GM19467 (cell line): Measurements from ENCODE around the gene EDEM3.
A peak's percentile ranks its signal among the peaks of the same experiment; 100 is the strongest.
"Not testable (repeated sequence)": the region's sequence is repeated elsewhere in the genome, so short reads cannot be mapped to it uniquely, and the experiment has no call there.

Experiments
- ATAC-seq: cut with Tn5 transposase; IDR thresholded peaks from one replicate; pipeline ENCODE4 v1.9.1; 2021; ENCODE audit warnings: mild to moderate bottlenecking, moderate library complexity; ENCODE audit not compliant: unreplicated experiment

Gene EDEM3

DNA sequence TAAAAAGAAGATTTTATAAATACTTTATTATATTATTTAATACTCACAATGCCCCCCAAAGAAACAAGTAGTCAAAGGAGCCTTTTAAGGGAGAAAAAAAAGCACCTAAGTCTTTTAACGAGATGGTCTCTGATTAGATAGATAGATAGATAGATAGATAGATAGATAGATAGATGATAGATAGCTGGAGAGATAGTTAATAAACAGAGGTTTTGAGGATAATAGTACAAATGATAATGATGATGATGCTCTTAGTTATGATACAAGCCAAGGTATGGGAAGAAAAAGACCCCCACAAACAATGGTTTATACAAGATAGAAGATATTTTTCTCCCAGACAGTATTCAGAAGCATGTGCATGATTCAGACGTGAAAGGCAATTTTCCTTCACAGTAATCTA is 14.6 kb upstream of the EDEM3 start:
- ATAC-seq = no peak

DNA sequence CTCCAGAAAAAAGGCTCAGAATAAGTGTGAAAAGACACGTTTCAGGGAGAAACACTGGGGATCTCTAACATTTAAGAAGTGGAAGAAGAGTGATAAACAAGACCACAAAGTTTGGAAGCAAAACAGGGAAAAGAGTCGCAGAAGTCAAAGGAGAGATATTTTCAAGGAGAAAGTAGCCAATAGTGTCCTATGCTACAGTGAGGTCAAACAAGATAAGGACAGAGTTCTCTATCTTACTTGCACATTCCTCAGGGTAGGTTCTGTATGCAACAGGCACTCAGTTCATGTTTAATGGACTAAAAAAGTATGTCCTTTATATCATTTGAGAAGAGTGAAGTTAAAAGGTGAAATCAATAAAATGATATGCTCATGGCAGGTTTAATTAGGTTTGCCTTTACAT is 13.8 kb upstream of the EDEM3 start:
- ATAC-seq = no peak

DNA sequence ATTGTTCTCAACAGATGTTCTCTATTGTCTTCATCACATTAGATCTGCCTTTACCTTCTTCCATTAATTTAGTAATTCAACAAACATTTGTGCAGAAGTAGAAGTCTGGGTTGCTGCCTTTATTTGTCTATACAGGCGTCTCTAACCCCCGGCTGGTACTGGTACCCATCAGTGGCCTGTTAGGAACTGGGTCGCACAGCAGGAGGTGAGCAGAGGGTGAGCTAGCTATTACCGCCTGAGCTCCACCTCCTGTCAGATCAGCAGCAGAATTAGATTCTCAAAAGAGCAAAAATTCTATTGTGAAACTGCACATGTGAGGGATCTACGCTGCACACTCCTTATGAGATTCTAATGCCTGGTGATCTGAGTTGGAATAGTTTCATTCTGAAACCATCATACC is 12.9 kb upstream of the EDEM3 start:
- no peak for ATAC-seq

DNA sequence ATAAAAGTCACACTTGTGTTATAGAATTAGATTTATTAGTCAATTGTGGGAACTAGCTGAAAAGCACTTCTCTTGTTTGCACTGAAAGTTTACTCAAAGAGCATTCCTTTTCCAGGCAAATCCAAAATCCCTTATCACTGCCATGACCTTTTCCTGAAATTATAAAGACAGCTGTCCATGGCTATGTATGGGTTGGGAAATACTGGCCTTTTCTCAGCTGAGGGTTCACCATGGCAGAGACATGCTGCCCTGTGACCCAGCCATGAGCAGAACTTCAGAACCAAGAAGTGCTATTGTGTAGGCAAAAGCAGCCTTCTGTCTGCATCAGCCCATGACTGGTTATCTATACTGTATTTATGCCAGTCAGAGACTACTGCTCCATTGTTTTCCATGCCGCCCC is 9.8 kb upstream of the EDEM3 start:
- no peak for ATAC-seq

DNA sequence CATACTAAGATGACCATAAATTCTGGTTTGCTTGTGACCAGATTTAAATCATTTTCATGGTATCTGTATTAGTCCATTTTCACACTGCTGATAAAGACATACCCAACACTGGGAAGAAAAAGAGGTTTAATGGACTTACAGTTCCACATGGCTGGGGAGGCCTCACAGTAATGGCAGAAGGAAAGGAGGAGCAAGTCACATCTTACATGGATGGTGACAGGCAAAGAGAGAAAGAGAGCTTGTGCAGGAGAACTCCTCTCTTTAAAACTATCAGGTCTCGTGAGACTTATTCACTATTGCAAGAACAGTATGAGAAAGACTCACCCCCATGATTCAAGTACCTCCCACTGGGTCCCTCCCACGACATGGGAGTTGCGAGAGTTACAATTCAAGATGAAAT is 8.9 kb upstream of the EDEM3 start:
- ATAC-seq = not testable (repeated sequence)

DNA sequence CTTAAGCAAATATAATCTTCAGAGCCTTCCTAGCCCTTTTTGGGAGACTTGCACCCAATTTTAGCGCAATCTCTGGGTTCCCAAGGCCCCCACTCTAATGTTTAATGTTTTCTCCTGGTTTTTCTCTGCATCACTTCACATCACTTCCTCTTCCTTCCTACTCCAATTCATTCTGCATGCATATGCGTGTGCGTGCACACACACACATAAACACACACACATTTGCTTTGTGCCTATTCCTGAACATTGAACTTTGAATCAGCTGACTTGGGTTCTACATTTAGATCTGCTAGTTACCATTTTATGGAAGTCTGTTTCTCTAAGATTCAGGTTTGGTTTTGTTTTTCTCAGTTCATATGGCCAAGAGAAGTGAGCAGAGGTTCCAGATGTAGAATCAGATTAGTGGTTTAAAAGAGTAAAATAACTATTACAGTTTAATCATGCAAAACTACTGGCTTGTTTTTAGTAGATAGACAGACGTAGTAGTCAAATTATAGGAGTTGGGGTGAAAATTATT is 7.4 kb upstream of the EDEM3 start:
- no peak for ATAC-seq

GRCh38 chr1:184759651-184760050 is 5.0 kb upstream of the EDEM3 start:
- ATAC-seq = no peak

GRCh38 chr1:184759112-184759511 is 4.5 kb upstream of the EDEM3 start:
- ATAC-seq = no peak

- ATAC-seq = no peak
Measured at GRCh38 chr1:184757891-184758290, 3.2 kb upstream of the EDEM3 start.

GRCh38 chr1:184757406-184757805 is 2.7 kb upstream of the EDEM3 start:
- ATAC-seq = no peak

GRCh38 chr1:184755226-184756065 is 788 bp upstream of the EDEM3 start:
- ATAC-seq = no peak

- ATAC-seq = peak; percentile 6
Measured at GRCh38 chr1:184753608-184754475, 816 bp downstream of the EDEM3 start.

DNA sequence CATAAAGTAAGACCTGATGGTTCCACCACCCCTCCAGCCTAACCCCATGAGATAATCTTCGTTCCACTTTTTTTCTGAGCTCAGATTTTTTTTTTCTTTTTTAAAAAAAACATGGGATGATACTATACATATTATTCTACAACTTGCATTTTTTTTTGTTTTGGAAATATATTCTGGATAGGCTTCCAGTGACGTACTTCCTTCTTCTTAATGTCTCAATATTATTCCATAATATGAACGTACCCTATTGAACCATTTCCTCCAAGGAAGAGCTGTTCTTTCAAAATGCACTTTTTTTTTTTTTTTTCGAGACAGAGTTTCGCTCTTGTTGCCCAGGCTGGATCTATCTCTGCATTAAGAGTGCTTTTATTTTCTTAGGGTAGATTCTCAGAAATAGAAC is 1.5 kb downstream of the EDEM3 start:
- no peak for ATAC-seq

DNA sequence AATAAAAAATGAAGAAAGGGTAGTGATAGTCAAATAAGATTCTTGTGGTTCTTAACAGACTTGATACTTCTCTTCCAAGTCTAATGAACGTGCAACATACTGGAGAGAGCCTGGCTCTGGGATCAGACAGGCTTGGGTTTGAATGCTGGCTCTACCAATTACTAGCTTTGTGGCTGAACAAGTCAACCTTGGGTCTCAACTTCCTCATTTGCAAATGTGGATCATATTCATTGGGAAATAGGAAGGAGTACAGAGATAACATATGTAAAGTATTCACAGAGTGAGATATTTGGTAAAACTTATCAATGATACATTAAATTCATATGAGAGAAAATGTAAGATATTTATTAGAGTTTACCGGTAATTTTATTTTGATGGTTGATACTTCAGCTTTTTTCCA is 2.0 kb downstream of the EDEM3 start:
- ATAC-seq = no peak

DNA sequence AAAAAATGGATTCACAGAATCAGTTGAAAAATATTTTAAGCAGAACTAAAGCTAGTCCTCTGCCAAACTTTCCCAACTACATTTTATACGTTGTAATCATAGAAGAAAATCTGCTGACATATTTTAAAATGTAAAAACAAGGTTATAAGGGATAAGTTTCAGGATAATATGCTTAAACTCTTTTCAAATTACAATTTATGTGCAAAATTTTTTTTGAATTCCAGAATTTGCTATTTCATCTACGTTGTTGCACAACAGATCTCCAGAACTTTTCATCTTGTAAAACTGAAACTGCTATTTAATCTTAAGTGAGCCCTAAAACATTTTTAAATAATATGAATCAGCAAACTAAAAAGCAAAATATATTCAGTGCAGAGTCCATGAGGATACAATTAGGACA is 5.9 kb downstream of the EDEM3 start:
- ATAC-seq = no peak

GRCh38 chr1:184747089-184747955 is 7.3 kb downstream of the EDEM3 start:
- ATAC-seq = peak; percentile 74

DNA sequence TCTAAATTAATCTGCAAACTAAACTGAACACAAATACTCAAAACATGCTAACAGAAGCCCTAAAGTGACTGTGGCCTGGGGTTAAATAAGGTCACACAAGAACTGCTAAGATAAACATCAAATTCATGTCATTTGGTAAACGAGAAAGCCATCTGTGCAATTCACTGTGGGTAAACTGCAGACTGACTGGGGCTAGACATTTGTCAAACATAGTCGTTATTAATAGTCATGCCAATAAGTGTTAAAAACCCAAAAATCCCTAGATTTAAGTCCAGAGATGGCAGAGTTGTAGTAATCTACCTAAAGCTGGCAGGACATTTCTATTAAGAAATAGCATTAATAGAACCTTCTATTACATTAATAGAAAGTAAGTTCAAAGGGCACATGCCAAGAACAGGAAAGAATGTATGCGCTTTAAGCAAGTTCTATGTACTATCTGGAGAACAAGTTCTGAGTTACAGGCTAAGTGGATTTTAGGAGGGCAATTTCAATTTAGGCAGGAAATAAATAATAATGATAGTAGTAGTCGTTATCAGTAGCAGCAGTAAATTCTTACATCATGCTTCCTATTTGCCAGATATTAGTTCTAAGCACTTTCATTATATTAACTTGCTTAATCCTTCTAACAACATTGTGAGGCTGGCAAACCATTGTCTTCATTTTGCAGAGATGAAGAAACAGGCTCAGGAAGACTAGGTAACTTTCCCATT is 8.6 kb downstream of the EDEM3 start:
- no peak for ATAC-seq

DNA sequence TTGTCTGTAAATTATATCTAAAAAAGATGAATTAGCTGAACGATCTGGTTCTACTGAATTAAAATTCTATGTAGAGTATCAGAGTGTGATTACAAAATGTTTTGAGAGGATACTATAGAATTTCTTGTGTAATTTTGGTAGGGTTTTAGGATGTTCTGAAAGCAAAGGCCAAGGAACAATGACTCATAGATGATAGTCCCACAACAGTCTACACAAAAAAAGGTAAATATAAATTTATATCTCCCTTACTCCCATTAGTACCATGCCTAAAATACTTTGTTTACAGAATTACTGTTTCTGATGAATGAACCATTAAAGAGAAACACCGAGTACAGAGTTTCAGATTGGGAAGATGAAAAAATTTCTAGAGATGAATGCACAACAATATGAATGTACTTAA is 9.5 kb downstream of the EDEM3 start:
- no peak for ATAC-seq

GRCh38 chr1:184743062-184743756 is 11.4 kb downstream of the EDEM3 start:
- ATAC-seq = peak; percentile 34

DNA sequence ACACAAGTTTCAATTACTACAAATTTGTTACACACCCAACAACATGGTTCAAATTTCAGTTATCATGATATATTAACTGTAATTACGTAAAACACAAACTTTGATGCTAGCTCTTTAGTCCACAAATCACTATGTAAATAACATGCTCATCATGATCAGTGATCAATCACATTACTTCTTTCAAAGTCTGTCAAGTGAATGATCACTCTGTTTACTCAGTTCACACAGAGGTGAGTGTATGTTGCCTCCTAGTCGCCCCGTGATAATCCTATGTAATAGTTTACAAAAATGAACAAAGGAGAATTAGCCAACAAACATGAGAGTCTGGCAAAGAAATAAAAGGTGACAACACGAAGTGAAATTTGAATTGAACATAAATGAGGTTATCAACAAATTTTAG is 14.3 kb downstream of the EDEM3 start:
- no peak for ATAC-seq
